ENCODE measurements around the gene COL6A1. TPM values are rescaled to one million over a fixed set of nuclear protein-coding genes. Genes with fewer than 3 reads are reported as not detected.
A peak's percentile ranks its signal among the peaks of the same experiment; 100 is the strongest.

Gene COL6A1
- total RNA-seq, 1 experiment from 2014 or later: 221 TPM

- POLR2A ChIA-PET: no interaction called here
- DNase-seq (ENCODE audit: low spot score) (no peak), ATAC-seq (no peak)
- Mint-ChIP-seq H3K27ac (no peak overlapping the region), H3K4me3 (no peak overlapping the region), H3K4me1 (peaks cover 2% of the 10 kb centered on the region), H3K9me3 (peaks cover 42% of the 10 kb centered on the region), H3K36me3 (peaks cover 34% of the 10 kb centered on the region), H3K27me3 (ENCODE audit: low read depth) (peaks cover 26% of the 10 kb centered on the region)
- CTCF ChIA-PET: no interaction called here
- TF ChIP-seq ZBTB21 (CRISPR knock-in tag; IDR thresholded peaks at IDR 0.05; ENCODE audit: borderline replicate concordance) (no peak), ATF2 (CRISPR knock-in tag; IDR thresholded peaks at IDR 0.05; ENCODE audit: borderline replicate concordance, low read depth) (no peak), TCF7 (CRISPR knock-in tag; IDR thresholded peaks at IDR 0.05; ENCODE audit: low read depth) (no peak), KAT7 (CRISPR knock-in tag; IDR thresholded peaks at IDR 0.05; ENCODE audit: borderline replicate concordance) (no peak), SOX15 (CRISPR knock-in tag; IDR thresholded peaks at IDR 0.05) (no peak), RORB (CRISPR knock-in tag; IDR thresholded peaks at IDR 0.05) (no peak), ZBTB43 (CRISPR knock-in tag; IDR thresholded peaks at IDR 0.05) (no peak), NR2C2 (CRISPR knock-in tag; IDR thresholded peaks at IDR 0.05) (no peak), PRRX2 (CRISPR knock-in tag; IDR thresholded peaks at IDR 0.05) (no peak), ARID4B (CRISPR knock-in tag; IDR thresholded peaks at IDR 0.05; ENCODE audit: borderline replicate concordance) (no peak), ZNF232 (CRISPR knock-in tag; IDR thresholded peaks at IDR 0.05) (no peak), ZNF121 (CRISPR knock-in tag; IDR thresholded peaks at IDR 0.05) (no peak), IRF1 (CRISPR knock-in tag; IDR thresholded peaks at IDR 0.05) (no peak)
Observed at GRCh38 chr21:45966791-45967394, 14.7 kb upstream of the COL6A1 start.

GRCh38 chr21:45969921-45970673 is 11.5 kb upstream of the COL6A1 start:
- POLR2A ChIA-PET: interaction anchor here (0.6 kb wide), 1 partner anchor 183 kb away, joined by 3 read pairs; no protein-coding TSS in a partner anchor
- H3K27ac Mint-ChIP-seq: no peak overlapping the region
- ATAC-seq: peak; percentile 4
- no peak for TF ChIP-seq ZSCAN18 (CRISPR knock-in tag; IDR thresholded peaks at IDR 0.05)
- no peak for TF ChIP-seq OVOL2 (CRISPR knock-in tag; IDR thresholded peaks at IDR 0.05; ENCODE audit: borderline replicate concordance)
- no peak for TF ChIP-seq FOXP4 (CRISPR knock-in tag; IDR thresholded peaks at IDR 0.05)
- no peak for TF ChIP-seq ZNF281 (CRISPR knock-in tag; IDR thresholded peaks at IDR 0.05)

More at GRCh38 chr21:45969921-45970673, 11.5 kb upstream of the COL6A1 start:
- Mint-ChIP-seq H3K4me3 (no peak overlapping the region), H3K27me3 (ENCODE audit: low read depth) (peaks cover 8% of the 10 kb centered on the region), H3K36me3 (peaks cover 7% of the 10 kb centered on the region; the same call in 1 of the 2 replicates), H3K4me1 (peaks cover 5% of the 10 kb centered on the region), H3K9me3 (peaks cover 12% of the 10 kb centered on the region)
- CTCF ChIA-PET: interaction anchor here (0.5 to 5.0 kb wide), 22 partner anchors 9 to 830 kb away, joined by 3 to 40 read pairs (median 4); partner anchors contain the start of genes COL6A1 and COL6A2
- no peak for DNase-seq (ENCODE audit: low spot score)
